PFSK-1 (cell line): ENCODE measurements around the gene GIMAP5.

Experiments used
- FOXP2 ChIP-seq: optimal IDR thresholded peaks from 2 replicates; pipeline ENCODE3; 2011; ENCODE audit warnings: borderline replicate concordance, control low read depth, inconsistent platforms; ENCODE audit not compliant: insufficient read depth; ENCODE audit errors: extremely low read length, extremely low read depth
- POLR2AphosphoS5 ChIP-seq: IDR thresholded peaks from 2 replicates; pipeline ENCODE4 v1.6.1; 2012; ENCODE audit warnings: low read depth, mild to moderate bottlenecking, control low read depth, low read length, moderate library complexity
- SIN3A ChIP-seq: IDR thresholded peaks from 2 replicates; pipeline ENCODE4 v1.6.1; 2012; ENCODE audit warnings: mild to moderate bottlenecking, low read length, moderate library complexity, borderline replicate concordance; ENCODE audit not compliant: insufficient read depth
- TAF1 ChIP-seq: IDR thresholded peaks from 2 replicates; pipeline ENCODE4 v1.6.1; 2012; ENCODE audit warnings: low read length, control low read depth, borderline replicate concordance; ENCODE audit not compliant: insufficient read depth
- TF ChIP-seq, protein P1 (sequence below), 2 experiments: IDR thresholded peaks; 2 replicates each; pipeline versions ENCODE4 v1.6.1 to v1.8.0; 2011 to 2012; ENCODE audit warnings: low read depth in 2 of 2, low read length in 2 of 2, control low read depth in 1 of 2, inconsistent platforms in 1 of 2, mild to moderate bottlenecking in 1 of 2, moderate library complexity in 1 of 2; ENCODE audit not compliant: insufficient read depth in 1 of 2

- TF ChIP-seq SIN3A (no peak), POLR2AphosphoS5 (no peak), TAF1 (no peak), FOXP2 (no peak)
- TF ChIP-seq, protein P1, sequence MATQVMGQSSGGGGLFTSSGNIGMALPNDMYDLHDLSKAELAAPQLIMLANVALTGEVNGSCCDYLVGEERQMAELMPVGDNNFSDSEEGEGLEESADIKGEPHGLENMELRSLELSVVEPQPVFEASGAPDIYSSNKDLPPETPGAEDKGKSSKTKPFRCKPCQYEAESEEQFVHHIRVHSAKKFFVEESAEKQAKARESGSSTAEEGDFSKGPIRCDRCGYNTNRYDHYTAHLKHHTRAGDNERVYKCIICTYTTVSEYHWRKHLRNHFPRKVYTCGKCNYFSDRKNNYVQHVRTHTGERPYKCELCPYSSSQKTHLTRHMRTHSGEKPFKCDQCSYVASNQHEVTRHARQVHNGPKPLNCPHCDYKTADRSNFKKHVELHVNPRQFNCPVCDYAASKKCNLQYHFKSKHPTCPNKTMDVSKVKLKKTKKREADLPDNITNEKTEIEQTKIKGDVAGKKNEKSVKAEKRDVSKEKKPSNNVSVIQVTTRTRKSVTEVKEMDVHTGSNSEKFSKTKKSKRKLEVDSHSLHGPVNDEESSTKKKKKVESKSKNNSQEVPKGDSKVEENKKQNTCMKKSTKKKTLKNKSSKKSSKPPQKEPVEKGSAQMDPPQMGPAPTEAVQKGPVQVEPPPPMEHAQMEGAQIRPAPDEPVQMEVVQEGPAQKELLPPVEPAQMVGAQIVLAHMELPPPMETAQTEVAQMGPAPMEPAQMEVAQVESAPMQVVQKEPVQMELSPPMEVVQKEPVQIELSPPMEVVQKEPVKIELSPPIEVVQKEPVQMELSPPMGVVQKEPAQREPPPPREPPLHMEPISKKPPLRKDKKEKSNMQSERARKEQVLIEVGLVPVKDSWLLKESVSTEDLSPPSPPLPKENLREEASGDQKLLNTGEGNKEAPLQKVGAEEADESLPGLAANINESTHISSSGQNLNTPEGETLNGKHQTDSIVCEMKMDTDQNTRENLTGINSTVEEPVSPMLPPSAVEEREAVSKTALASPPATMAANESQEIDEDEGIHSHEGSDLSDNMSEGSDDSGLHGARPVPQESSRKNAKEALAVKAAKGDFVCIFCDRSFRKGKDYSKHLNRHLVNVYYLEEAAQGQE (IDR thresholded peaks at IDR 0.05; ENCODE audit: insufficient read depth in 1 of 2, low read depth in 2 of 2, low read length in 2 of 2), result no peak
These were observed 9.8 kb upstream of the GIMAP5 start for GRCh38 chr7:150727381-150727780.
